ENCODE data around the gene PHTF1. TPM values are rescaled to one million over a fixed set of nuclear protein-coding genes. Genes with fewer than 3 reads are reported as not detected.

PHTF1 gene
- polyA plus RNA-seq, 1 donor (not counting 4 experiments of a cell fraction or from before 2014, with no cell fraction given): 6.8 TPM

GRCh38 chr1:113678159-113678469, 81.2 kb downstream of the PHTF1 start:
- dilution Hi-C loops (cut with MboI; ENCODE audit: extremely low pct_ligation_motif_present, low sequenced_read_pairs): no loop called here
- H3K9me3 ChIP-seq (ENCODE audit: control insufficient read depth, low read depth, low read length): no peaks in the 10 kb centered on the region
- H3K79me2 ChIP-seq (ENCODE audit: control insufficient read depth, insufficient read depth, low read length): no peaks in the 10 kb centered on the region
- no peak overlapping the region for H2AFZ ChIP-seq (ENCODE audit: control insufficient read depth, low read length)
- no peaks in the 10 kb centered on the region for H3K9me1 ChIP-seq (ENCODE audit: control insufficient read depth, extremely low read depth, insufficient read depth, low read length)
- no peak overlapping the region for H3K27ac ChIP-seq (ENCODE audit: control insufficient read depth, insufficient read depth, low read length)
- no peak overlapping the region for H3K9ac ChIP-seq (ENCODE audit: control insufficient read depth, extremely low read depth, insufficient read depth, low read length)
- no peak overlapping the region for H3K4me3 ChIP-seq (ENCODE audit: control insufficient read depth in 2 of 3, extremely low read depth in 1 of 3, insufficient read depth in 2 of 3, low read depth in 1 of 3, low read length in 3 of 3)
- no peaks in the 10 kb centered on the region for H4K20me1 ChIP-seq (ENCODE audit: control insufficient read depth, extremely low read depth, insufficient read depth, low read length)
- no peak for TF ChIP-seq EZH2 (IDR thresholded peaks at IDR 0.05; ENCODE audit: low read length)
- TF ChIP-seq, protein P1, sequence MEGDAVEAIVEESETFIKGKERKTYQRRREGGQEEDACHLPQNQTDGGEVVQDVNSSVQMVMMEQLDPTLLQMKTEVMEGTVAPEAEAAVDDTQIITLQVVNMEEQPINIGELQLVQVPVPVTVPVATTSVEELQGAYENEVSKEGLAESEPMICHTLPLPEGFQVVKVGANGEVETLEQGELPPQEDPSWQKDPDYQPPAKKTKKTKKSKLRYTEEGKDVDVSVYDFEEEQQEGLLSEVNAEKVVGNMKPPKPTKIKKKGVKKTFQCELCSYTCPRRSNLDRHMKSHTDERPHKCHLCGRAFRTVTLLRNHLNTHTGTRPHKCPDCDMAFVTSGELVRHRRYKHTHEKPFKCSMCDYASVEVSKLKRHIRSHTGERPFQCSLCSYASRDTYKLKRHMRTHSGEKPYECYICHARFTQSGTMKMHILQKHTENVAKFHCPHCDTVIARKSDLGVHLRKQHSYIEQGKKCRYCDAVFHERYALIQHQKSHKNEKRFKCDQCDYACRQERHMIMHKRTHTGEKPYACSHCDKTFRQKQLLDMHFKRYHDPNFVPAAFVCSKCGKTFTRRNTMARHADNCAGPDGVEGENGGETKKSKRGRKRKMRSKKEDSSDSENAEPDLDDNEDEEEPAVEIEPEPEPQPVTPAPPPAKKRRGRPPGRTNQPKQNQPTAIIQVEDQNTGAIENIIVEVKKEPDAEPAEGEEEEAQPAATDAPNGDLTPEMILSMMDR (optimal IDR thresholded peaks at IDR 0.05 in 1 of 3, IDR thresholded peaks at IDR 0.05 in 1 of 3, conservative IDR thresholded peaks at IDR 0.05 in 1 of 3; ENCODE audit: extremely low read depth in 1 of 3, insufficient read depth in 2 of 3, low read length in 3 of 3): no peak
- no peak overlapping the region for H3K4me2 ChIP-seq (ENCODE audit: control insufficient read depth, extremely low read depth, insufficient read depth, low read depth, low read length)
- H3K4me1 ChIP-seq (ENCODE audit: control insufficient read depth, extremely low read depth, insufficient read depth, low read length): no peaks in the 10 kb centered on the region
- H3K27me3 ChIP-seq (ENCODE audit: control insufficient read depth, extremely low read depth, insufficient read depth, low read length): no peaks in the 10 kb centered on the region
- no peak for DNase-seq (ENCODE audit: low read depth, low spot score)
- no peaks in the 10 kb centered on the region for H3K36me3 ChIP-seq (ENCODE audit: control insufficient read depth in 2 of 2, extremely low read depth in 1 of 2, insufficient read depth in 2 of 2, low read length in 2 of 2)
- FAIRE-seq: no peak

DNA sequence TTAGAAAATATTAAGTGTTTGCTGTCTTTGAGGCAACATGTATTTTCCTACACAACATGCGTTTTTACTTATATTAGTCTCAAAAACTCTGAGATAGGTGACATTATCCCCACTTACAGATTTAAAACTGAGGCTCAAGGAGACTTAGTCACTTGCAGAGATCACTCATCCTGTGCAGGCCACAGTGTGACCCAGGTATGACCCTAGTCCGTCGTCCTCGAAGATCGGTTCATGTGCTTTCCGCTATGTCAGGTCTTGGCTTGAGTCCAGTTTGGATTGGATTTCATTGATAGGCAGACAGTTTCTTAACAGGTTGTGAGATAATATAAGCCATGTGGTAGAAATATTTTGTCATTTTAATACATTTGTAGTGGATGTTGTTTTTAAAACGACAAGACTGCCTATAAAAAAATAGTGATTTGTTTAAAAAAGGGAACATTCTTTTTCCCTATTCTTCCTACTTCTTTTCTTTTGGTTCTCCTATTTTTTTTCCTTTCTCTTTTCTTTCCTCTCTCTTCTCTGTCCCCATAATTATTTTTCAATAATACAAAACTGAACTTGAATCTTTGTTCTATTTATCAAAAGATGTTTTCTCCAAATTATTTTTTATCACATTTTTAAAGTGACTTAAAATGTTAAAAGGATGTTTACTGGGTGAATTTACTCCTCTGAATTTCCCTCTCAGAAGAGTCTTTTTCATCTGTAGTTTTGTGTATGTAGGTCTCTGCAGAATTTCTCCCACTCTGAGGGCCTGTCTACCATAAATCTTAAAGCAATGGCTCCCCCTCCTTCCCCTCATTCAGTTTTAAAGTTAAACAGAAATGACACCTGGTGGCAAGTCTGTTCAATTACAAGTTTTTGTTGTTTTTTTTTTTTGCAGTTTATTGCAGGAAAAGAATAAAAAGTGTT, 81.8 kb downstream of the PHTF1 start:
- Histone ChIP-seq H3K9me1 (ENCODE audit: control insufficient read depth, extremely low read depth, insufficient read depth, low read length) (no peaks in the 10 kb centered on the region), H3K79me2 (ENCODE audit: control insufficient read depth, insufficient read depth, low read length) (no peaks in the 10 kb centered on the region), H3K4me3 (ENCODE audit: control insufficient read depth in 2 of 3, extremely low read depth in 1 of 3, insufficient read depth in 2 of 3, low read depth in 1 of 3, low read length in 3 of 3) (no peak overlapping the region), H3K27ac (ENCODE audit: control insufficient read depth, insufficient read depth, low read length) (no peak overlapping the region), H3K4me1 (ENCODE audit: control insufficient read depth, extremely low read depth, insufficient read depth, low read length) (no peaks in the 10 kb centered on the region), H3K9ac (ENCODE audit: control insufficient read depth, extremely low read depth, insufficient read depth, low read length) (no peak overlapping the region), H3K36me3 (ENCODE audit: control insufficient read depth in 2 of 2, extremely low read depth in 1 of 2, insufficient read depth in 2 of 2, low read length in 2 of 2) (no peaks in the 10 kb centered on the region), H4K20me1 (ENCODE audit: control insufficient read depth, extremely low read depth, insufficient read depth, low read length) (no peaks in the 10 kb centered on the region), H3K9me3 (ENCODE audit: control insufficient read depth, low read depth, low read length) (no peaks in the 10 kb centered on the region), H2AFZ (ENCODE audit: control insufficient read depth, low read length) (no peak overlapping the region), H3K4me2 (ENCODE audit: control insufficient read depth, extremely low read depth, insufficient read depth, low read depth, low read length) (no peak overlapping the region), H3K27me3 (ENCODE audit: control insufficient read depth, extremely low read depth, insufficient read depth, low read length) (no peaks in the 10 kb centered on the region)
- DNase-seq (ENCODE audit: low read depth, low spot score) (no peak), FAIRE-seq (no peak)
- dilution Hi-C loops (cut with MboI; ENCODE audit: extremely low pct_ligation_motif_present, low sequenced_read_pairs): no loop called here
- TF ChIP-seq EZH2 (IDR thresholded peaks at IDR 0.05; ENCODE audit: low read length): no peak
- TF ChIP-seq, protein P1 (optimal IDR thresholded peaks at IDR 0.05 in 1 of 3, IDR thresholded peaks at IDR 0.05 in 1 of 3, conservative IDR thresholded peaks at IDR 0.05 in 1 of 3; ENCODE audit: extremely low read depth in 1 of 3, insufficient read depth in 2 of 3, low read length in 3 of 3): peak; percentile 7 to 37 (median 25)

All from keratinocyte (primary cell).